AG09319 (cell line): ENCODE results near the gene EFCAB13.

ENCODE experiments used
- DNase-seq: peaks from one replicate; pipeline ENCODE4 v3.0.0-alpha.2; 2010; ENCODE audit warnings: low read depth; ENCODE audit errors: extremely low read depth
- TF ChIP-seq, protein P1 (sequence below): IDR thresholded peaks from 2 replicates; pipeline ENCODE4 v1.5.1; 2011; ENCODE audit warnings: low read depth, mild to moderate bottlenecking, inconsistent platforms, low read length, moderate library complexity

EFCAB13 gene

GRCh38 chr17:47278561-47278960 is 45.2 kb upstream of the EFCAB13 start:
- TF ChIP-seq, protein P1, sequence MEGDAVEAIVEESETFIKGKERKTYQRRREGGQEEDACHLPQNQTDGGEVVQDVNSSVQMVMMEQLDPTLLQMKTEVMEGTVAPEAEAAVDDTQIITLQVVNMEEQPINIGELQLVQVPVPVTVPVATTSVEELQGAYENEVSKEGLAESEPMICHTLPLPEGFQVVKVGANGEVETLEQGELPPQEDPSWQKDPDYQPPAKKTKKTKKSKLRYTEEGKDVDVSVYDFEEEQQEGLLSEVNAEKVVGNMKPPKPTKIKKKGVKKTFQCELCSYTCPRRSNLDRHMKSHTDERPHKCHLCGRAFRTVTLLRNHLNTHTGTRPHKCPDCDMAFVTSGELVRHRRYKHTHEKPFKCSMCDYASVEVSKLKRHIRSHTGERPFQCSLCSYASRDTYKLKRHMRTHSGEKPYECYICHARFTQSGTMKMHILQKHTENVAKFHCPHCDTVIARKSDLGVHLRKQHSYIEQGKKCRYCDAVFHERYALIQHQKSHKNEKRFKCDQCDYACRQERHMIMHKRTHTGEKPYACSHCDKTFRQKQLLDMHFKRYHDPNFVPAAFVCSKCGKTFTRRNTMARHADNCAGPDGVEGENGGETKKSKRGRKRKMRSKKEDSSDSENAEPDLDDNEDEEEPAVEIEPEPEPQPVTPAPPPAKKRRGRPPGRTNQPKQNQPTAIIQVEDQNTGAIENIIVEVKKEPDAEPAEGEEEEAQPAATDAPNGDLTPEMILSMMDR = no peak

GRCh38 chr17:47279062-47279801 is 44.5 kb upstream of the EFCAB13 start:
- TF ChIP-seq, protein P1 = peak; percentile 49
- DNase-seq = peak; percentile 88

More at GRCh38 chr17:47278561-47278960, 45.2 kb upstream of the EFCAB13 start:
- DNase-seq = no peak

DNA sequence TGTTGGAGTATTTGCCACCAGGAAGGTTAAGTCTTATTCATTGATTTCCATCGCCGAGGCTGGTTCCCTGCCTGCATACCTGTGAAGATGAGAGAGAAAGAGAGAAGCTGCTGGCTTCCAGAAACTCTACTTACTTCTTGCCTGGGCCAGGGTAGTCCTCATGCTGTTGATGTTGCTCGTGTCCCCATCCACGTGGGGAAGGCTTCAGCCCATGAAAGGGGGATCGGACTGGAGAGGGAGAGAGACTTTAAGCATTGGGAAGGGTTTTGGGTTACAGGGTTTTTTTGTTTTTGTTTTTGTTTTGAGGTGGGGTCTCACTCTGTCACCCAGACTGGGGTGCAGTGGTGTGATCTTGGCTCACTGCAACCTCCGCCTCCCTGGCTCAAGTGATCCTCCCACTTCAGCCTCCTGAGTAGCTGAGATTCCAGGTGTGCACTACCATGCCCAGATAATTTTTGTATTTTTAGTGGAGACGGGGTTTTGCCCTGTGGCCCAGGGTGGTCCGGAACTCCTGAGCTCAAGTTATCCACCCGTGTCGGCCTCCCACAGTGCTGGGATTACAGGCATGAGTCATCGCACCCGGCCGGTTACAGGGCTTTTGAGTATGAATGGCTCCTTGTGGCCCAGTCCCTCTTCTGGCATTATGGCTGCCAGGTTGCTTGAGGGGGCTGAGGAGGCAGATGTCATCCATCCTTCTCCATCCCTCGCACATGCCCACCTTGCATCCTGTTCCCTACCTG is 43.5 kb upstream of the EFCAB13 start:
- TF ChIP-seq, protein P1 = no peak
- no peak for DNase-seq

DNA sequence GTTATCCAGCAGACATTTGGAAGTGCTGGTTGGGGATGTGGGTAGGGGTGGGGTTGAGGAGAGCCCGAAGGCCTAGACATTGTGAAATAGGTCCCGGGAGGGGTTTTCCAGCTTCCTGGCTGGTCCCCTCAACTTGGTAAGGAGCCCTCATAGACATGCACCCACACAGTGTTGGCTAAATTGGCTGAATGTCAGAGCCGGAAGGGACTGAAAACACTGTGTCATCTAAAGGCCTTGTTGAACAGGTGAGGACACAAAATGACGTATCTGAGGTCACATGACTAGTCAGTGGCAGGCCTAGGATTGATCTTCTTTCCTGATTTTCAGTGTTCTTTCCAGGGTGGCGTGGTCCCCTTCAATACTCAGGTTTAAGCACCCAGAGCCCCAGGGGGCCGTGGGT is 42.5 kb upstream of the EFCAB13 start:
- no peak for DNase-seq
- TF ChIP-seq, protein P1 = no peak

GRCh38 chr17:47285003-47285402 is 38.8 kb upstream of the EFCAB13 start:
- TF ChIP-seq, protein P1 = no peak
- no peak for DNase-seq

- TF ChIP-seq, protein P1 = no peak
- no peak for DNase-seq
Measured at GRCh38 chr17:47286198-47286914, 37.4 kb upstream of the EFCAB13 start.

GRCh38 chr17:47287068-47287467 is 36.7 kb upstream of the EFCAB13 start:
- DNase-seq = no peak
- TF ChIP-seq, protein P1 = no peak
